GM15510 (cell line): ENCODE data around the gene MBNL3.

Experiments
- POLR2A ChIP-seq: IDR thresholded peaks from 3 replicates; pipeline ENCODE4 v1.6.1; 2011; ENCODE audit warnings: borderline replicate concordance; ENCODE audit not compliant: insufficient read length; ENCODE audit errors: extremely low read depth

The MBNL3 gene

GRCh38 chrX:132411310-132411977 is 77.4 kb downstream of the MBNL3 start:
- no peak for TF ChIP-seq POLR2A

GRCh38 chrX:132409780-132410556 is 78.9 kb downstream of the MBNL3 start:
- TF ChIP-seq POLR2A, result no peak

GRCh38 chrX:132407691-132408090 is 81.1 kb downstream of the MBNL3 start:
- no peak for TF ChIP-seq POLR2A

GRCh38 chrX:132406106-132406505 is 82.7 kb downstream of the MBNL3 start:
- no peak for TF ChIP-seq POLR2A

- TF ChIP-seq POLR2A, result no peak
Measured at GRCh38 chrX:132404266-132404665, 84.6 kb downstream of the MBNL3 start.

GRCh38 chrX:132401935-132402334 is 86.9 kb downstream of the MBNL3 start:
- TF ChIP-seq POLR2A, result no peak

- TF ChIP-seq POLR2A, result no peak
Measured at GRCh38 chrX:132400706-132401105, 88.1 kb downstream of the MBNL3 start.

- no peak for TF ChIP-seq POLR2A
Measured at GRCh38 chrX:132395645-132396044, 93.2 kb downstream of the MBNL3 start.

GRCh38 chrX:132395026-132395425 is 93.8 kb downstream of the MBNL3 start:
- TF ChIP-seq POLR2A, result no peak

- no peak for TF ChIP-seq POLR2A
Measured at GRCh38 chrX:132394591-132394990, 94.2 kb downstream of the MBNL3 start.

- TF ChIP-seq POLR2A, result no peak
Measured at GRCh38 chrX:132393992-132394391, 94.8 kb downstream of the MBNL3 start.

GRCh38 chrX:132393485-132393884 is 95.4 kb downstream of the MBNL3 start:
- no peak for TF ChIP-seq POLR2A

- no peak for TF ChIP-seq POLR2A
Measured at GRCh38 chrX:132393085-132393484, 95.8 kb downstream of the MBNL3 start.

- TF ChIP-seq POLR2A, result no peak
Measured at GRCh38 chrX:132390792-132391191, 98.0 kb downstream of the MBNL3 start.

- no peak for TF ChIP-seq POLR2A
Measured at GRCh38 chrX:132389480-132389879, 99.4 kb downstream of the MBNL3 start.

GRCh38 chrX:132388371-132388770 is 100.5 kb downstream of the MBNL3 start:
- TF ChIP-seq POLR2A, result no peak
